AG10803 (cell line): ENCODE data around the gene HLA-DPB1.
"Not testable (repeated sequence)": the region's sequence is repeated elsewhere in the genome, so short reads cannot be mapped to it uniquely, and the experiment has no call there.

ENCODE experiments used
- DNase-seq: peaks from one replicate; pipeline ENCODE4 v3.0.0; 2010; ENCODE audit warnings: low read depth
- H3K4me3 ChIP-seq: 2 replicates; pipeline ENCODE4 v1.5.1; 2011; ENCODE audit warnings: mild to moderate bottlenecking, low read length, control low read depth
- TF ChIP-seq, protein P1 (sequence below): conservative IDR thresholded peaks from 2 replicates; pipeline ENCODE4 v1.5.1; 2011; ENCODE audit warnings: mild to moderate bottlenecking, low read length, control low read depth, inconsistent platforms

Gene HLA-DPB1

DNA sequence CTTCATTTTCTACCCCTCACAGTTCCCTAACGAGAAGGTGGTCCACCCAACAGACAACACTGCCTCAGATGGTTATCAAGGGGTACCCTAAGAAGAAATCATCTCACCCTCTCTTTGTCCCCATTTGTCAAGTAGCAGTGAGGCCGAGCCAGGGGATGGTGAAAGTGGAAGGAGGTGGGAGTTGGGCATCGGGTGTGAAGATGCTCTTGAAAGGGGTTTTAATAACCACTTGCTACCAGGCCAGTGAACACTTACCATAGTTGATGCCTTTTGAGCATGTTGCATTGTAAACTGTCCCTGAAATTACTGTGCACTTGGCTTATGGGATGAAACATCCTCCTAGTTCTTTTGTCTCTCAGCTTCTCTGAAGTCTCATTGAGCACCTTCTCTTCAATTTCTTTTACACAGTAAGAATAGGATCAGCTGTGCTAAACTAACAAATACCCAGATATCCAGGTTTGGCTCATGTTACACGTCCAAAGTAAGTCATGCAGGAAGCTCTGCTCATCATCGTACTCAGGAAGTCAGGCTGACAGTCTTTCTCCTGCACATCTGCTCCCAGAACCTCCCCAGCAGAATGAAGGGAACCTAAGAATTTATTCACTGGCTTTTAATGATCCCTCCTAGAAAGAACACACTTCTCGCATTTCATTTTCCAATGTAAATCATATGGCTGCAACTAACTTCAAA is 13.3 kb downstream of the HLA-DPB1 start:
- H3K4me3 ChIP-seq: no peak overlapping the region
- TF ChIP-seq, protein P1, sequence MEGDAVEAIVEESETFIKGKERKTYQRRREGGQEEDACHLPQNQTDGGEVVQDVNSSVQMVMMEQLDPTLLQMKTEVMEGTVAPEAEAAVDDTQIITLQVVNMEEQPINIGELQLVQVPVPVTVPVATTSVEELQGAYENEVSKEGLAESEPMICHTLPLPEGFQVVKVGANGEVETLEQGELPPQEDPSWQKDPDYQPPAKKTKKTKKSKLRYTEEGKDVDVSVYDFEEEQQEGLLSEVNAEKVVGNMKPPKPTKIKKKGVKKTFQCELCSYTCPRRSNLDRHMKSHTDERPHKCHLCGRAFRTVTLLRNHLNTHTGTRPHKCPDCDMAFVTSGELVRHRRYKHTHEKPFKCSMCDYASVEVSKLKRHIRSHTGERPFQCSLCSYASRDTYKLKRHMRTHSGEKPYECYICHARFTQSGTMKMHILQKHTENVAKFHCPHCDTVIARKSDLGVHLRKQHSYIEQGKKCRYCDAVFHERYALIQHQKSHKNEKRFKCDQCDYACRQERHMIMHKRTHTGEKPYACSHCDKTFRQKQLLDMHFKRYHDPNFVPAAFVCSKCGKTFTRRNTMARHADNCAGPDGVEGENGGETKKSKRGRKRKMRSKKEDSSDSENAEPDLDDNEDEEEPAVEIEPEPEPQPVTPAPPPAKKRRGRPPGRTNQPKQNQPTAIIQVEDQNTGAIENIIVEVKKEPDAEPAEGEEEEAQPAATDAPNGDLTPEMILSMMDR: no peak
- DNase-seq: no peak

DNA sequence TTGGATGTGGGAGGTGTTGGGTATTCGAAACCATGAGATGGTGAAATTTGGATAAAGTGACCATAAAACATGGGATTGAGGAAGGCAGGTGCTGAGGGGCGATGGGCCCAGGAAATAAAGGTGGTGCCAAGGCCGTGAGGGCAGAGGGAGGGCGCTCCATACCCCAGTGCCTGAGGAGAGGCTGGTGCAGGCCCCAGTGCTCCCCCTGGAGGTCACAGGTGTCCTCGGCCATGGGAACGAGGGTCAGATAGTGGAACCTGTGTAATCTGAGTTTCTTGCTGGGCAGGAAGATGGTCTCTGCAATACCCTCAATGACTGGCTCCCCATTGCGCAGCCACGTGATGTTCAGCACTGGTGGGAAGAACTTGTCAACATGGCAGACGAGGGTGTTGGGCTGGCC is 16.2 kb downstream of the HLA-DPB1 start:
- H3K4me3 ChIP-seq: no peak overlapping the region
- TF ChIP-seq, protein P1: peak; percentile 25
- no peak for DNase-seq

DNA sequence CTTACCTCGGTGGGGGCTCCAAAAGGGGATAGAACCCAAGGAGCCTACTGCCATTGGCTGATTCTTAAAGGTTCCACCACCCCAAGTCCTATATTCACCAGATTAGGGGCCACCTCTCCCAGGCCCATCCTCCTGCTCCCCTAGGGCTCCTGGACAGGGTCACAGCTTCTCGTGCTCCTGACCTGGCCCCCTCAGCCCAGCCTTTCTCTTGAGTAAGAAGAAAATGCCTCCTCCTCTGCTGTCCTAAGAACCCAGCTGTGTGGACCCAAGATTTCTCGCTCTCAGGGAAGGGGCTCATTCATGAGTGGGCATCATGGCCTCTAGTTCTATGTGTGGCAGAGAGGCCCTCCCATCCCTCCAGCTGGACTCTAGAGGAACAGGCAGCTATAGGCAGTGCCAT is 16.6 kb downstream of the HLA-DPB1 start:
- TF ChIP-seq, protein P1: no peak
- H3K4me3 ChIP-seq: no peak overlapping the region
- DNase-seq: no peak

DNA sequence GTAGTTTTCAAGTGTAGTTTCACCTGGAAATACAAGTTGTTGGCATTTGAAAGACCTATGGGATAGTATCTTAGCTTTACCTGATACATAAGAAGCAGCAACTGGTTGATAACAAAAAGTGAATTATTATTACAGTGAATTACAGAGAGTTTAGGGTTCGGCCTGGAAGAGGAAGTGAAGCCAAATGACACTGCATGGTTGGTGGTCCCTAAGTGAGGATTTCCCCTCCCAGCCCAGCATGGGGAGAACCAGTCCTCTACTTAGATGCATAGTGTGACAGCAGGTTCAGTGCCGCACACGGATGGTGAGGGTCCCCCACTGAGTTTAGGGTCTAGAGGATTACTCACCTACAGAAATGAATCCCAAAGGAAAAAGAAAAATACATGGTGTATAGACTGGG is 18.1 kb downstream of the HLA-DPB1 start:
- TF ChIP-seq, protein P1: no peak
- H3K4me3 ChIP-seq: no peak overlapping the region

DNA sequence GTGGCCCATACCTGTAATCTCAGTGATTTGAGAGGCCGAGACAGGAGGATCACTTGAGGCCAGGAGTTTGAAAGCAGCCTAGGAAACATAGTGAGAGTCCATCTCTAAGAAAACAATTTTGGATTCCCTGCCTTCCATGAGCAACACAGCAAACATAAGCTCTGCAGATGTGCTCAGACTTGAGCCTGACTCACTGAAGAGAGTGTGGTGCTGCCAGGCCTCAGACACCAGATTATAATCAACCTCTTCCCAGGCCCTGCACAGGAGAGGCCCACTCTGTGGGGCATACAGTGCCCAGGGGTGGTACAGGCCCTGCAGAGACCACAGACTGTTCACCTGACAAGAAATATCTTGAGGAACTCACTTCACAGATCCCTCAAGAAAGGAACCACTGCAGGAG is 19.9 kb downstream of the HLA-DPB1 start:
- peak; percentile 44 for DNase-seq

More for the DNA sequence above, 18.1 kb downstream of the HLA-DPB1 start:
- no peak for DNase-seq

DNA sequence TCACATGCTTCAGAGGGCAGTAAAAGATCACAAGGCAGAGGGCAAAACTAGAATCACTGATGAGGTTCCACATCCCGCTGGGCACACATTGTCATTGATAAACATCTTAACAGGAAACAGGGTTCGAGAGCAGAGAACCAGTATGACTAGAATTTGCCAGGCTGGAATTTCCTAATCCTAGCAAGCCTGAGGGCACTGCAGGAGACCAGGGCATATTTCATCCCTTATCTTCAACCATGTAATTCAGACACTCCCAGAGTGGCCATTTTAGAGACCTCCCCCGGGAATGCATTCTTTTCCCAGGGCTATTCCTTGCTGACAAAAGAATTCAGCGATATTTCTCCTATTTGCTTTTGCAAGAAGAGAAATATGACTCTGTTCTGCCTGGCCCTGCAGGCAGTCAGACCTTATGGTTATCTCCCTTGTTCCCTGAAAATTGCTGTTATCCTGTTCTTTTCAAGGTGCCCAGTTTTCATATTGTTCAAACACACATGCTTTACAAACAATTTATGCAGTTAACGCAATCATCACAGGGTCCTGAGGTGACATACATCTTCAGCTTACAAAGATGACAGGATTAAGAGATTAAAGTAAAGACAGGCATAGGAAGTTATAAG is 25.4 kb downstream of the HLA-DPB1 start:
- DNase-seq, H3K4me3 ChIP-seq: not testable (repeated sequence)

More for the DNA sequence above, 19.9 kb downstream of the HLA-DPB1 start:
- TF ChIP-seq, protein P1: no peak
- H3K4me3 ChIP-seq: no peak overlapping the region

DNA sequence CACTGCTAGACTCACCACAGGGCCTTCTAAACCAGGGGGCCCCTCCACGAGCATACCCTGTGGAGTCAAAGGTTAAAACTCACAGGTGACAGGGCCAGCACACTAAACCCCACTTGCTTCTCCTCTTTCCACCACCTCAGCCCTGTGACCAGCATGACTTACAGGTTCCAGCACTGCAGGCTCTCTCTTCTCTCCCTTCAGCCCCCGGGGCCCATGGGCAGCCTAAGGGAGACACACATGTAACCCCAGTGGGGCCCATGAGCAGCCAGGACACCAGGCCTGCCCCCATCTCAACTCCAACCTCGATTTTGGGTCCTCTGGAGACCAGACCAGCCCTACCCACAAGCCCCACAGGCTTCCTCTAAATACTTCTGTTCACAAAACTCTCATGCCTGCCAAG is 28.0 kb downstream of the HLA-DPB1 start:
- no peak for DNase-seq
- TF ChIP-seq, protein P1: no peak

More for the DNA sequence above, 28.0 kb downstream of the HLA-DPB1 start:
- H3K4me3 ChIP-seq: no peak overlapping the region
